HUES6 (cell line): ENCODE measurements around the gene RPL27A.

ENCODE experiments used
- H3K27ac ChIP-seq: 2 replicates; pipeline ENCODE4 v1.7.0; 2013; ENCODE audit warnings: low read depth, mild to moderate bottlenecking, low read length, inconsistent platforms
- H3K27me3 ChIP-seq: 2 replicates; pipeline ENCODE4 v1.6.1; 2013; ENCODE audit warnings: low read length; ENCODE audit not compliant: control insufficient read depth, insufficient read depth
- H3K36me3 ChIP-seq: 2 replicates; pipeline ENCODE4 v1.6.1; 2013; ENCODE audit warnings: low read length; ENCODE audit not compliant: control insufficient read depth, insufficient read depth
- H3K4me1 ChIP-seq: 2 replicates; pipeline ENCODE4 v1.6.1; 2013; ENCODE audit warnings: low read length; ENCODE audit not compliant: control insufficient read depth, insufficient read depth
- H3K4me3 ChIP-seq: 2 replicates; pipeline ENCODE4 v1.5.1; 2013; ENCODE audit warnings: low read depth, low read length
- H3K9ac ChIP-seq: one replicate; pipeline ENCODE4 v1.6.1; 2013; ENCODE audit warnings: mild to moderate bottlenecking, low read length
- H3K9me3 ChIP-seq: 2 replicates; pipeline ENCODE4 v1.6.1; 2013; ENCODE audit warnings: low read depth, low read length; ENCODE audit not compliant: control insufficient read depth, insufficient read depth

The RPL27A gene

GRCh38 chr11:8689726-8690255, 7.2 kb downstream of the RPL27A start:
- Histone ChIP-seq H3K36me3 (peaks cover 68% of the 10 kb centered on the region), H3K9ac (no peak overlapping the region), H3K9me3 (no peaks in the 10 kb centered on the region), H3K27me3 (no peaks in the 10 kb centered on the region), H3K27ac (peak overlapping the region; percentile 69), H3K4me1 (peaks cover 18% of the 10 kb centered on the region), H3K4me3 (peak overlapping the region; percentile 67)

GRCh38 chr11:8690374-8691342, 8.1 kb downstream of the RPL27A start:
- Histone ChIP-seq H3K4me3 (no peak overlapping the region), H3K27me3 (no peaks in the 10 kb centered on the region), H3K9me3 (no peaks in the 10 kb centered on the region), H3K36me3 (peaks cover 67% of the 10 kb centered on the region), H3K4me1 (peaks cover 15% of the 10 kb centered on the region; the same call in 1 of the 2 replicates), H3K9ac (no peak overlapping the region), H3K27ac (no peak overlapping the region)

- H3K9me3 ChIP-seq, result no peaks in the 10 kb centered on the region
- H3K27ac ChIP-seq, result no peak overlapping the region
- no peak overlapping the region for H3K9ac ChIP-seq
- H3K36me3 ChIP-seq, result peaks cover 67% of the 10 kb centered on the region
- H3K4me1 ChIP-seq, result peaks cover 12% of the 10 kb centered on the region; the same call in 1 of the 2 replicates
- H3K27me3 ChIP-seq, result no peaks in the 10 kb centered on the region
- no peak overlapping the region for H3K4me3 ChIP-seq
Observed at GRCh38 chr11:8691601-8692000, 9.0 kb downstream of the RPL27A start.

GRCh38 chr11:8692417-8692816, 9.8 kb downstream of the RPL27A start:
- Histone ChIP-seq H3K9me3 (no peaks in the 10 kb centered on the region), H3K27ac (no peak overlapping the region), H3K27me3 (no peaks in the 10 kb centered on the region), H3K4me1 (peaks cover 11% of the 10 kb centered on the region), H3K36me3 (peaks cover 68% of the 10 kb centered on the region), H3K9ac (no peak overlapping the region), H3K4me3 (no peak overlapping the region)

GRCh38 chr11:8693010-8693551, 10.5 kb downstream of the RPL27A start:
- Histone ChIP-seq H3K27me3 (no peaks in the 10 kb centered on the region), H3K4me1 (peaks cover 14% of the 10 kb centered on the region), H3K9me3 (no peaks in the 10 kb centered on the region), H3K9ac (no peak overlapping the region), H3K36me3 (peaks cover 70% of the 10 kb centered on the region), H3K4me3 (no peak overlapping the region), H3K27ac (no peak overlapping the region)

DNA sequence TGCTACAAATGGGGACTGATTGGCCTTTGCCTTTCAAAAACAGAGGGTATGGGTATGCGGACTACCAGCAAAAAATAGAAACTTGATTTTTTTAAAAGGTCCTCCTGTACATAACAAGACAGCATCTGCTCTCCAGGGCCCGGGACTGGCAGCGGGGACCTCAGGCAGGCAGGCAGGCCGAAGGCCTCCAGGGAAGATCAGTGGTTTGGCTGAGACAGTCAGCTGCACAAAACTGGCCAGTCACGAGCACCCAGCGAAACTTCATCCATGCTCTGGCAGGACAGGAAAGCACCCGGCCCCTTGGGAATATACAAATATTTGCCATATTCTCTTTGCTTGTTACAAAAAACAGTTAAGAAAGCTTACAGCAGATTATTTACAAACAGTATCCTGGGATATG, 11.0 kb downstream of the RPL27A start:
- peaks cover 18% of the 10 kb centered on the region for H3K4me1 ChIP-seq
- no peak overlapping the region for H3K4me3 ChIP-seq
- H3K36me3 ChIP-seq, result peaks cover 70% of the 10 kb centered on the region
- H3K27ac ChIP-seq, result no peak overlapping the region
- no peaks in the 10 kb centered on the region for H3K27me3 ChIP-seq
- H3K9me3 ChIP-seq, result no peaks in the 10 kb centered on the region
- no peak overlapping the region for H3K9ac ChIP-seq

DNA sequence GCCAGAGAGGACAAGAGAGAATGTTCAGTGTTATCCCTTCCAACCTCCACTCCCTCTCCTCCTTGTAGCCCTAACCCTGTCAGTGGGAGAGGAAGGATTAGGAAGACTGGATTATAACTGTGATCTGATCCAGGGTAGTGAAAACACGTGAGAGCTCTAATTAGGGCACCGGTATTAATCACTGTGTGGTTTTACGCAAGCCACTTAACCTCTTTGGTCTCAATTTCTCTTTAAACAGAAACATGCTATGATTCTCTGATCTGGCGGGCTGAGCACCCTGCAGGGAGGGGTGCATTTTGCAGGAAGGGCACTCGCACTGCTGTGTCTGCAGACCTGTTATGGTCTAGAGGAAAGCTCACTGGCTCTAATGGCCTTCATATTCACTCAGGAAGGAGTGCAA, 11.5 kb downstream of the RPL27A start:
- Histone ChIP-seq H3K9me3 (no peaks in the 10 kb centered on the region), H3K27me3 (no peaks in the 10 kb centered on the region), H3K36me3 (peaks cover 70% of the 10 kb centered on the region), H3K27ac (no peak overlapping the region), H3K4me3 (no peak overlapping the region), H3K4me1 (peaks cover 24% of the 10 kb centered on the region), H3K9ac (no peak overlapping the region)

DNA sequence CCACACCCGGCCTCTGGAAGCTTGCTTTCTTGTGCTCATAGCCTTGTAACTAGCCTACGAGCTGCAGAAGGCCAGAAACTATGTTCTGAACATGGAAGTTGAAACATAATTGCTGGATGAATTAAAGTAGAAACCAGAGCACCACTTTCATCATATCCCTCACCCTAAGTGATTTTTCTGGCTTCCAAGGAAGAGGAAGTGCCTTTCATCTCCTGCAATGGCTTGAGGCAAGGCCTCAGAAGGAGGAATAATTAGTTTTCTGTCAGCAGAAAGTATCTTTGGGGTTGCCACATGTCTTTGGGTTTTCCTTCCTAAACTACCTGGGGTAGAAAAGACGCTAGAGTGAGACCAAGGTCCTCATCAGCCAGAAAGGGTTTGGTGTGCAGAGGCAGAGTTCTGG, 14.5 kb downstream of the RPL27A start:
- no peak overlapping the region for H3K9ac ChIP-seq
- H3K27ac ChIP-seq, result no peak overlapping the region
- no peaks in the 10 kb centered on the region for H3K27me3 ChIP-seq
- no peaks in the 10 kb centered on the region for H3K9me3 ChIP-seq
- H3K4me1 ChIP-seq, result peaks cover 46% of the 10 kb centered on the region
- peaks cover 55% of the 10 kb centered on the region for H3K36me3 ChIP-seq
- H3K4me3 ChIP-seq, result no peak overlapping the region

DNA sequence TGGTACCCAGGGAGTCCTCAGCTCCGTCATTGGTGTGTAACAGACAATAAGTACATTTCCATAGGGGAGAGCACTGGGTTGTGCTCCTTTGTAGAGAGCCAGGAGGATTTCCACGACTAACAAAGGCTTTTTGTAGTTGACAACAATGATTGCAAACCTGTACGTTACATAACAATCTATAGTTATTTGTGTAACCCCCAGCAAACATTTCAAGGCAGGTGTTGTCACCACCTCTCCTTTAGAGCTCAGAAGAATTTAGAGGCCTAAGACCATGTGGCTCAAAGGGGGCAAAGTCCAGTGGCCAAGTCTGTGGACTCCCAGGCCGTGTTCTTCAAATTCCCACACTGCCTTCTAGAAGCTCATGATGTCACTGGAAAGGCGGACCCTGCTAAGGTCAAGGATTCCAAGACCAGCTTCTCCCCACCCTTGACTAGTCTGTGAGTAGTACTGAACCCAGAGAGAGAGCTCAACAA, 15.8 kb downstream of the RPL27A start:
- H3K9me3 ChIP-seq, result no peaks in the 10 kb centered on the region
- H3K36me3 ChIP-seq, result peaks cover 41% of the 10 kb centered on the region
- H3K4me1 ChIP-seq, result peaks cover 52% of the 10 kb centered on the region
- H3K4me3 ChIP-seq, result peak overlapping the region; percentile 37
- peak overlapping the region; percentile 86 for H3K27ac ChIP-seq
- H3K27me3 ChIP-seq, result no peaks in the 10 kb centered on the region
- H3K9ac ChIP-seq, result peak overlapping the region; percentile 69

- H3K4me1 ChIP-seq, result peaks cover 57% of the 10 kb centered on the region
- H3K27ac ChIP-seq, result peak overlapping the region; percentile 86
- no peaks in the 10 kb centered on the region for H3K9me3 ChIP-seq
- peak overlapping the region; percentile 80 for H3K9ac ChIP-seq
- H3K4me3 ChIP-seq, result peak overlapping the region; percentile 37
- no peaks in the 10 kb centered on the region for H3K27me3 ChIP-seq
- H3K36me3 ChIP-seq, result peaks cover 37% of the 10 kb centered on the region
Observed at GRCh38 chr11:8698917-8699441, 16.4 kb downstream of the RPL27A start.

DNA sequence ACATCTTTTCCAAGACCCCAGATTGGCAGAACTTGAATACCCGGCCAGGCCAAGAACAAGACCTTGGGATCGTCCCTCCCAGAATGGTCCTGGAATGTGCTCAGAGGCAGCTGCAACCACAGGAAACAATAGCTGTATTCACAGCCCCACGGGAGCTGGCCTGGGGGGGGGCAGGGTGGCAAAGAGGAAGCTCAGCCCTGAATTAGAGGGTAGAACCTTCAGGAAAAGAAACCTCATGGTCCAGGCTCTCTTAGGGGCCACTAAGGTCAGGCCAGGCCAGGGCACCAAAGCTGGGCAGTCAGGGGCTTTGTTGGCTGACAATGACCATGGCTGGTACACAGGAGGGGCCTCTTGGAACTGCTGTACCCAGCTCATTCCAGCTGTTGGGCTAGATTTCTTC, 17.3 kb downstream of the RPL27A start:
- Histone ChIP-seq H3K27me3 (no peaks in the 10 kb centered on the region), H3K9ac (peak overlapping the region; percentile 80), H3K4me3 (peak overlapping the region; percentile 21; the same call in 1 of the 2 replicates), H3K4me1 (peaks cover 59% of the 10 kb centered on the region), H3K27ac (peak overlapping the region; percentile 86), H3K36me3 (peaks cover 32% of the 10 kb centered on the region), H3K9me3 (no peaks in the 10 kb centered on the region)
